Fibroblast of upper back skin (primary cell): ENCODE measurements around the gene SLC17A1.

Source experiments
- DNase-seq: peaks from one replicate; pipeline ENCODE4 v3.0.0-alpha.2; 2013

The SLC17A1 gene

DNA sequence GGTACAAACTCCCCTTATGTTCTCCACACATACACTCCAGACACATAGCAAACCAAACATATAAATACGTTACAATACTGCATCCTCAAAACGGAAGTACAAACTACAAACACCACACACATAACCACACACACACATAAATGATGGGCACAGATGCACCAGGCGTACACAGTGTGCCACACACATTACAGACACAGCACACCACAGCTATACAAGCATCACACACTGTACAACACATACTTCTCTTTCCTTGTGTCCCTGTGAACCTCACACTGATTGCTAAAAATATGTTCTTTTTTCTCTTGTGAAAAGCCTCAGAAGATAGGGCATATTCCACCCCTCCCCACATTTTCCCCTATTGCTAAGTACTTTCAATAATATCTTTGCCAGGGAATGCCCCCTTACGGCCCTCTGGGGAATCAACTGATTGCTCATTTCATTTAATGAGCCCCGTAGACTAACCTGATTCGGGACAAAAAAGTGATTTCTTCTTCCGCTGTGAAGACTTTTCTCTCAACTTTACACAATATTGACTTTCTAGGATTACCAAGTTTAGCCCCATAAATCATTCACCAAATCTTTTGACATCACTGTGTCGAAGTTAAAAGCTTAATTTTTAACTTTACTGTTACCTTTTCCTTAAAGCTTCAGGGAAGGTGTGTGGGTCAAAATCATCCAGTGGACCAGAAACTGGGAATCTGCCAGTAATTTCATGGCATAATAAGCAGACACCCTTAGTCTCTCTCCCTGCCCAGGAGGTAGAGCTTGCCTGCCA, at the start of gene SLC17A1:
Gene SLC17A1 (minus strand): TSS at position 521 of the 775 bp plus-strand sequence. CDS start 1,495 bp downstream, outside the sequence.
- DNase-seq, result no peak

DNA sequence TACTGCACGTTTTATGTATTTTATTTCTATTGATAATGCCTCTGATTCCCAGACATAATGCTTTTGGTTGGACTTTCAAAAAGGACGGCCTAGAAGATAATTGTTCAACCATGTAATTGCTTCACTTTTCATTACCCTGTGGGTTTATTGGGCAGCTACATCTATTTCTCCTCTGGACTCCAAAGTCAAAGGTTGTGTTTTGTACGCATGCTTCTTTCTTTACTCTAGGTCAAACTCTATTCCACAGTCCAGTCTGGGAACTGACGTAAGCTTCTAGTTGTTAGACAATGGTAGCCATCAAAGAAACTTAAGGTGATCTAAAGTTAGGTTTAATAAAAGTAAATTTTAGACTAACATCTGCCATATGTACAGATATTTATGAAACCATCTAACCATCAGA, 48.7 kb upstream of the SLC17A1 start:
- no peak for DNase-seq

DNA sequence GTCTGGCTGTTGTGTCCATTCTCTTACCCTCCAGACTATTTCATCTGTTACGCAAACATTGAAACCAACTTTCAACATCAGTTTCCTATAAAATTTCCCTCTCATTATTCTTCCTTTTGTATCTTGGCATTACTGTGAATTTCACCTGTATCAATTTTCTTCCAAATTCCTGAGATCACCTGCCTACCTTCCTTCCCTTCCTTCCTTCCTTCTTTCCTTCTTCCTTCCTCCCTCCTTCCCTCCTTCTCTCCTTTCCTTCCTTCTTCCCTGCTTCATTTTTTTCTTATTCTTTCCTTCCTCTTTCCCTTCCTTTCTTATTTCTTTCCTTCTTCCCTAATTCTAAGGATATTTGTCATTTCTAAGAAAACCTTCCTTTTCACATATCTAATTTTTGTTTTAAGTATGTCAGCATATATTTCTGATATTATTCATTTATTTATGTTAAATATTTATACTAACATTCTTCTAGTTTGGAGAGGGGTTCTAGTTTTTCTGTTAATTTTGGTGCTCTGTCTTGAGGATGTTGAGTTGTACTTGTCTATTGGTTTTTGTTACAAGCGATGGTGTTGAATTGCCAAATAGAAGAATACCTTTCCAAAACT, 47.0 kb upstream of the SLC17A1 start:
- no peak for DNase-seq

DNA sequence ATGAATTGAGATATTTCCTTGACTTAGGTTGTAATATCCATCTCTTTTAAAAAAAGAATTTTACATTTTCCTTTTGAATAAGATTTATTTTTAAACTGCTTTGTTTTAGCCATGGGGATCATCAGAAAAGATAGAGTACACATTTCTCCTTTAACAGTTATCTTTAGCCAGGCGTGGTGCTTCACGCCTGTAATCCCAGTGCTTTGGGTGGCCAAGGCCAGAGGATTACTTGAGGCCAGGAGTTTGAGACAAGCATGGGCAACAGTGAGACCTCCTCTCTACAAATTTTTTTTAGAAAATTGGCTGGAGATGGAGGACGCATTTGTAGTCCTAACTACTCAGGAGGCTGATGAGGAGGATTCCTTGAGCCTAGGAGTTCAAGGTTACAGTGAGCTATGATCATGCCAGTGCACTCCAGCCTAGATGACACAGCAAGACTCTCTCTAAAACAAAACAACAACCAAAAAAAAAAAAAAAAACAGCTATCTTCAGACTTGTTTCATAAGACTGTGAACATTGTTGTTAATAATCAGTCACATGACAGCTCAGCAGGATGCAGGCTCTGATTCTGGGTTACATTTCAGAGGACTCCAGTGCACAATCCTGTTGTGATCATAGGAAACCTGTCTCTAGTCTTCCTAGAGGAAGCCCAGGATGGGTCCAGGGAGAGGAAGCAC, 44.2 kb upstream of the SLC17A1 start:
- DNase-seq, result no peak

- no peak for DNase-seq
Measured at GRCh38 chr6:25875563-25875905, 43.7 kb upstream of the SLC17A1 start.

DNA sequence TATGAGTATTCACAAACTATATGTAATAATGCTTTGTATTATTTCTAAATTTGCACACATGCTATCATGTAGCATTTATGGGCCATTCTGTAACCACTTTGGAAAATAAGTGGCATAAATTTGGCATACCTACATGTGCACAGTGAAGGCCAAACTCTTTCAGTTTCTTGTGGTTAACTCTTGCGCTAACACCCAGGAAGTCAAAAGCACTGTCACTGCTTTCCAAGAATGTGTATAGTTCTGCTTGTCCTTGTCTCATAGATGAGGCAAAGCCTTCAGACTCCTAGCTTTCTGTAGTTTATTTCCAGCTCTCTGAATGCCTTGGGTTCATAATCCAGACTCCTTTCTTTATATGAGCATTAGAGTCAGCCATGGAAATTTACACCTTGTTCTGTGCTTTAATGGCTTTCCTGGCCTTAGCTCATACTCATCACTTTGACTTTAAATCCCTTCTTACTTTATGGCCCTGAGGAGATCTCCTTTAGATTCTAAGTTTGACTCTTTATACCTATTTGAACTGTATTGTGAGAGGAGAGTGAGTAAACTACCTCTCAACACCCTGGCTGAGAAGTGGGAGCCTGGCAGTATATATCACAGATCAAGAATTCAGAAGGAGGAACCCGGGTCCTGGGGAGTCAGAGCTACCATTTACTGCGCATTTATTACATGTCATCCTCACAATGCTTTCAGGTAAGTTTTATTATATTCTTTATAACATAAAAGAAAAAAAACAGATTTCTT, 43.1 kb upstream of the SLC17A1 start:
- DNase-seq, result no peak

- DNase-seq, result no peak
Measured at GRCh38 chr6:25874118-25874517, 42.3 kb upstream of the SLC17A1 start, which contains the start of gene SLC17A3. Gene SLC17A3, minus strand, starts transcription at chr6:25874243. Its CDS starts 5,856 bp downstream, at chr6:25868387.

DNA sequence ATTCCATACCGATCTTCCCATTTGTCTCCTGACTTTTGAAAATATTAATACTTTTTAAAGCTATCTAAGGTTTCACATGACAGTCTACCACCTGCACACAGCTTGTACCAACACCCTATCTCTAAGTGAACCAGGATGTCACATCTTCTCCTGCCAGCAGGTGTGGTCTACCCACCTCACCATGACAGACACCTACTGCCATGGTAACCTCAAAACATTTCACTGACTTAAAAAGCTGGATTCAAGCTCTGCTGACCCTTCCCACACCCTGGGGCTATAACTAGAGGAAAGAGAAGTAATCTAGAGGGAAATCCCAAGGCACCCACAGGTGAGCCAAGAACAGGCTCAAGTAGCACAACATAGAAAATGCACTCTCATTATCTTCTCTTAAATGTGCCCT, 41.0 kb upstream of the SLC17A1 start:
- no peak for DNase-seq

DNA sequence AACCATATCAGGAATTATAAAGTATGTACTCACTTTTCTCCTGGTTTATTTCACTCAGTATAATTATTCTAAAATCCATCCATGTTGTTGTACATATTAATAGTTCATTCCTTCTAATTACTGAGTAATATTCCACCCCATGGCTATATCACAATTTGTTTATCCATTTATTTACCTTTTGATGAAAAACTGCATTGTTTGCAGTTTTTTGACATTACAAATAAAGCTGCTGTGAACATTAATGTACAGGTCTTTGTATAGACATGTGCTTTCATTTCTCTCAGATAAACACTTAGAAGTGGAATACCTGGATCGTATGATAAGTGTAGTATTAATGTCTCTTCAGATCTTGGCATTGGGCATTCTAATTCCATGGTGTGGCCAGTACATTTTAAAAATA, 38.0 kb upstream of the SLC17A1 start:
- DNase-seq, result no peak

- no peak for DNase-seq
Measured at GRCh38 chr6:25868436-25869183, 36.8 kb upstream of the SLC17A1 start.

DNA sequence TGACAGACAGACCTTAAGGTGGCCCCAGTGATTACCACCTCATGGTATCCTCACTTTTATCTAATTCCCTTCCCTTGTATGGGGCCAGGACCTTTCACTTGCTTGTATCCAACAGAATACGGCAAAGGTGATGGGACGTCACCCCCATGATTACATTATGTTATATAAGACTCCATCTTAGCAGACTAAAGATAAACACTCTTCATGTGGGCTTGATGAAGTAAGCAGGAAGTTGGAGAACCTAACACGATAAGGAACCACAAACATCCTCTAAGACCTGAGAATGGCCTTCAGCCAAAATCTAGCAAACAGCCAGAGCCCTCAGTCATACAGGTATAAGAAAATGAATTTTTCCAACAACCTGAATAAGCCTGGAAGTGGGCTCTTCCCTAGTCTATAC, 34.2 kb upstream of the SLC17A1 start:
- DNase-seq, result no peak

DNA sequence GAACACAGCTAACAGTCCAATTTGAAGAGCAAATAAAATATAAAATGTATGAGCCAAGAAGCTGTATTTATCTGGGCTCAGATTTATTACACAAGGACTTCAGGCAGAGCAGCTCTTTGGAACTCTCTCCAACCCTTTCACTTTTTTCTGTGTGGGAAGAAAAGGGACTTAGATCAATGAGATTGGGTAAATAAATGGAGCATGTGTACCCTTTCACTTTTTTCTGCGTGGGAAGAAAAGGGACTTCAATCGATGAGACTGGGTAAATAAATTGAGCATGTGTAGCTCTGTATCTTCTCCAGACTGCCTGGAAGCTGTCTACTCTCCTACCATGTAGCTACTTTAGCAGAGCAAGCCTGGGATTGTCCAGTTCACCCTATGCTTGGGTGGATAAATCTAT, 31.5 kb upstream of the SLC17A1 start:
- no peak for DNase-seq

GRCh38 chr6:25862199-25862598, 30.3 kb upstream of the SLC17A1 start:
- no peak for DNase-seq

- DNase-seq, result no peak
Measured at GRCh38 chr6:25852756-25853155, 20.9 kb upstream of the SLC17A1 start.

DNA sequence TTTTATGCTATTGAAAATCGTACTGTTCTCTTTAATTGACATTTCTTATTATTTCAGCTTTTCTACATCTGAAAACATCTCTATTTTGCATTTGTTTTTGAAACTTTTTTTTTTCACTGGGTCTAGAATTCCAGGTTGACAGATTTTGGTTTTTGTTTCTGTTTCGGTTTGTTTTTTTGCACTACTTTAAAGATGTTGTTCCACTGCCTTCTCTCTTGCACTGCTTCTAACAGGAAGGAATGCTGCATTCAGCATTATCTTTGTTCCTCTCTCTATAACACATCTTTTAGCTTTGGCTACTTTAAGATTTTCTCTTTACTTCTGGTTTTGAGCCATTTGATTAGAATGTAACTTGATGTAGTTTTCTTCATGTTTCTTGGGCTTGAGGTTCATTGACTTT, 20.1 kb upstream of the SLC17A1 start:
- DNase-seq, result no peak

GRCh38 chr6:25844518-25844917, 12.7 kb upstream of the SLC17A1 start:
- DNase-seq, result no peak

GRCh38 chr6:25842526-25842925, 10.7 kb upstream of the SLC17A1 start:
- DNase-seq, result no peak

- no peak for DNase-seq
Measured at GRCh38 chr6:25835442-25836283, 3.8 kb upstream of the SLC17A1 start.

GRCh38 chr6:25834950-25835349, 3.1 kb upstream of the SLC17A1 start:
- DNase-seq, result no peak

DNA sequence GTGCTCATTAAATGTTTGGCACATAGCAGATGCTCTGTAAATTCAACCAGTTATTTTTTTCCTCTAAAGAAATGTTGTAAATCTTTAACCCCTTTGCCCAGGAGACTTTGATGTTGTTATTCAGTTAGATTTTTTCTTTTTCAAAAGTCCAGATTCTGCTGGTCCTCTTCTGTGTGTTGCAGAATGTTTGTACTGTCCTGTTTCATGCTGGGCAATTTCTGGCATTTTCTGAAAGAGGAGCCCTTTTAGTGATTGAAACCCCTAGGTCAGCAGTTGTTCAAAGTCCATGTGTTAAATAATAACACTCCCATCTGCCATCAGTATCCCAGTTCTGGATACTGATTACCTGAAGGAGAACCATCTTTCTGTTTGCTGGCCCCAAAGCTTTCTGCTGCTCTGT, 1.3 kb upstream of the SLC17A1 start:
- no peak for DNase-seq

GRCh38 chr6:25832670-25833069, 818 bp upstream of the SLC17A1 start:
- DNase-seq, result no peak

DNA sequence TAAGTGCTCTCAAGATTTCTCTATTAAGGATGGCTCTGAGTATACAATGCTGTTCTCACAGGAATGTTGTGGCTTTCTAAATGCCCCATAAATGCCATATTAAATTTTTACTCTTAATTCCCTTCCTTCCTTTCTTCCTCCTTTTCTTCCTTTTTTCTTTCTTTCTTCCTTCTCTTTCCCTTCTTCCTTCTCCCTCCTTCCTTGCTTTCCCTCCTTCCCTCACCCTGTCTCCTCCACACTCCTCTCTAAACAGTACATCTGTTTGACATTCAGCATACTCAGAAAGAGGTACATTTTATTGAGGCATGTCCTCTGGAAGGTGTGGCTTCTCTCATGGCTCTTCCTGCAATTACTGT, 433 bp upstream of the SLC17A1 start:
- no peak for DNase-seq
